Activated naive CD8-positive, alpha-beta T cell treated with anti-CD3 and anti-CD28 coated beads, Interleukin-2, amount 10 ng/mL, durations not matched to agents 7 days and 5 days (primary cell): ENCODE results near the gene HHAT. TPM values are rescaled to one million over a fixed set of nuclear protein-coding genes. Genes with fewer than 3 reads are reported as not detected.
A peak's percentile ranks its signal among the peaks of the same experiment; 100 is the strongest.

Experiments
- ATAC-seq: fragments of 150-1000 bp; cut with Tn5 transposase; one replicate; pipeline ENCODE4 v1.10.0; 2021; ENCODE audit warnings: low read depth, moderate library complexity
- POLR2A ChIA-PET: fragments of 350-600 bp; sonication (Branson Sonifier 250); formaldehyde crosslinking; loops from one replicate; lab custom pipeline; 2021; ENCODE audit warnings: antibody characterized with exemption; lab: Charles Lee
- DNase-seq: peaks from one replicate; pipeline ENCODE4 v3.0.0; 2021
- H3K27ac Mint-ChIP-seq: one replicate; pipeline ENCODE4 v1.8.0; 2022; ENCODE audit warnings: mild to moderate bottlenecking, mixed read lengths
- H3K27me3 Mint-ChIP-seq: one replicate; pipeline ENCODE4 v1.8.0; 2022; ENCODE audit warnings: mild to moderate bottlenecking, moderate library complexity, mixed read lengths
- H3K36me3 Mint-ChIP-seq: one replicate; pipeline ENCODE4 v1.8.0; 2021; ENCODE audit warnings: mild to moderate bottlenecking, mixed read lengths
- H3K4me1 Mint-ChIP-seq: one replicate; pipeline ENCODE4 v1.8.0; 2021; ENCODE audit warnings: mixed read lengths
- H3K4me3 Mint-ChIP-seq: one replicate; pipeline ENCODE4 v1.8.0; 2022; ENCODE audit warnings: mild to moderate bottlenecking, moderate library complexity, mixed read lengths
- H3K9me3 Mint-ChIP-seq: one replicate; pipeline ENCODE4 v1.8.0; 2021; ENCODE audit warnings: mixed read lengths
- total RNA-seq, 2 experiments: library from RNA; stranded (reverse); gene quantifications; one replicate each; pipeline ENCODE4 v1.2.3, GENCODE V29; 2021

HHAT gene
- total RNA-seq, 2 experiments from 2014 or later = 3.3 to 3.8 TPM

DNA sequence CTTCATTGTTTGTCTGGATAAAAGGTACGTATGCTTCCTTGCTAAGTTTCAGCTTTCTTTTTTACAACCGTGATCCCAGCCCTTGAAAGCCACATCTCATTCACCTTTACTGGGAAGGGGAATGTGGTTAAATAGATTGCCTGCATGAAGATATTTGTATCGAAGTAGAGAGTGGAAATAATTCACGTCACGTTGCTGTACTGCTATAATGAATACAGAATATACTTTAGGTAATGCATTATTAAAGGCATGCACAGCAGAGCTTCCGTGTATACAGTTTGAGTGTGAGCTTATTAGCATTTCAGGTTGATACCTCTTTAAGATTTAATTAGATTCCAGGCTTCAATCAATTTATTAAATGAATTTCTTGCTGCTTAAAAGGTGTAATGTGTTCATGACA lies 153.8 kb downstream of the HHAT start:
- Mint-ChIP-seq H3K4me1 (peaks cover 8% of the 10 kb centered on the region), H3K4me3 (no peak overlapping the region), H3K27me3 (peaks cover 6% of the 10 kb centered on the region), H3K9me3 (no peaks in the 10 kb centered on the region), H3K36me3 (peaks cover 9% of the 10 kb centered on the region), H3K27ac (no peak overlapping the region)
- POLR2A ChIA-PET = no interaction called here
- DNase-seq (no peak), ATAC-seq (no peak)

DNA sequence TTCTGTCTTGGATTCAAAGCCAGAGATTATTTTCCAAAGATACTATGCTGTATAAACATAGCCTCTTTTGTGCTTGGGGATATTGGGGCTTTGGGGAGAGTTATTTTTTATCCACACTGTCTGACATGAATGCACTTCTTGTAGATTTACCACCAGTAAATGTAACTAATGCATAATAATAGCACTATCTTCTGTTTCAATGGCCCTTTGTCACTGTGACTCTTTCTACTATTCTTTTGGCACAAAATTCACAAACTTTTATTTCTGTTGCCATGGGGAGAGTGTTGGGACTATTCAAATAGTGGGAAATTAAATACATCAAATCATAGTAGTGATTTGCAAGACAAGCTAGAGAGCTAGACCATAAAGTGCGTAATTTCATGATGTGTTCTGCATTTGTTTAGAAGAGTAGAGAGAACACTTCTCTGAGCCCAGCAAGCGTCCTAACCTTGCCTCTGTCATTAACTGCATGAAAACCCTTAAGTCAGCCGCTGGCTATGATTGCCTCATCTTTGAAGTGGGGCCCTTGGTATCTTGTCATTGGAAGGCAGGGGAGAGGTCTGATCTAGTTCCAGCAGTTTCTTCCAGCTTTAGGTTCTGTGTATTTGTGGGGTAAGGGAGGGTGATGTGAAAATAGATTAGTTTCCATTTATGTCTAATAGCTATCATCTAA lies 154.4 kb downstream of the HHAT start:
- Mint-ChIP-seq H3K4me3 (no peak overlapping the region), H3K36me3 (peaks cover 9% of the 10 kb centered on the region), H3K27me3 (peaks cover 6% of the 10 kb centered on the region), H3K9me3 (no peaks in the 10 kb centered on the region), H3K27ac (no peak overlapping the region), H3K4me1 (peaks cover 12% of the 10 kb centered on the region)
- DNase-seq (no peak), ATAC-seq (no peak)
- POLR2A ChIA-PET = no interaction called here

DNA sequence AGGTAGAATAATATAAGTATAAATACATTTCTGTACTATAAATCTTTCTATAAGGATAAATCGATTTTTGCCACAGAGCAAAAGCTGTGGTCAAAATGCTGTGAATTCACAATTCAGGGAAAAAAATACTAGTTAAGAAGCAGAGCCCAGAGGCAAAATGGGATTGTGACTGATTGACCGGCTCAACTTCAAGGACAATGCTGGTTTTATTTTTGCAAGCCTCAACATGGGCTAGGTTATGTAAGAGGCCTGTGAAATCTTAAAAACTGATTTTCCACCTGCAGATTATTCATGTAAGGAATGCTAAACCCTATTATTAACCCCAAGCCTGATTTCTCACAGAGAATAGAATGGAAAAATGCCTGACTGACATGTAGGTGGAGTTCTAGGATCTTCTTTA lies 155.1 kb downstream of the HHAT start:
- H3K36me3 Mint-ChIP-seq = peaks cover 9% of the 10 kb centered on the region
- peaks cover 6% of the 10 kb centered on the region for H3K27me3 Mint-ChIP-seq
- no peaks in the 10 kb centered on the region for H3K9me3 Mint-ChIP-seq
- POLR2A ChIA-PET = no interaction called here
- peaks cover 14% of the 10 kb centered on the region for H3K4me1 Mint-ChIP-seq
- H3K27ac Mint-ChIP-seq = no peak overlapping the region
- ATAC-seq (no peak), DNase-seq (no peak)
- no peak overlapping the region for H3K4me3 Mint-ChIP-seq

GRCh38 chr1:210487021-210487420 lies 158.3 kb downstream of the HHAT start:
- Mint-ChIP-seq H3K9me3 (peaks cover 2% of the 10 kb centered on the region), H3K36me3 (peaks cover 11% of the 10 kb centered on the region), H3K4me3 (peak overlapping the region; percentile 53), H3K27me3 (peaks cover 3% of the 10 kb centered on the region), H3K4me1 (peaks cover 14% of the 10 kb centered on the region), H3K27ac (peak overlapping the region; percentile 37)
- POLR2A ChIA-PET = no interaction called here
- no peak for DNase-seq
- peak; percentile 58 for ATAC-seq

DNA sequence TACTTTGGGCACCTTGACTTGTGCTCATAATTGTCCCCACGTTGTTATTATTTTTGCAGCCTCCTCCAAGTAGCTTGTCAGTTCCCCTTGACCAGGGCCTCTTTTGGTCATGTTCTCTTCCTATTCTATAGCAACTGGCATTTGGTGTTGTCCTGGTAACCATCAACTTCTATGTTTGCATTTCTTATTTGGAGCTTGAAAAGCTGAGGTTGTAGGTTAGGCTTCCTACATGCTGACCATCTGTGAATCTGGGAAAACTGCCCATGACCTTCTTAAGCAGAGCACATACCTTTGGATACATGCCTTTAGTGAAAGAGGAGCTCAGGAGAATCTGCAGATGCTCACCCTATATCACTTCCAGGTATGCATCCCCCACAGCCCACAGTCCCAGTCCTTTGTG lies 160.8 kb downstream of the HHAT start:
- DNase-seq (no peak), ATAC-seq (no peak)
- H3K4me1 Mint-ChIP-seq = peaks cover 14% of the 10 kb centered on the region
- H3K36me3 Mint-ChIP-seq = peaks cover 11% of the 10 kb centered on the region
- H3K4me3 Mint-ChIP-seq = no peak overlapping the region
- peaks cover 3% of the 10 kb centered on the region for H3K9me3 Mint-ChIP-seq
- POLR2A ChIA-PET = no interaction called here
- H3K27ac Mint-ChIP-seq = no peak overlapping the region
- H3K27me3 Mint-ChIP-seq = peaks cover 3% of the 10 kb centered on the region

- Mint-ChIP-seq H3K9me3 (peaks cover 3% of the 10 kb centered on the region), H3K36me3 (peaks cover 4% of the 10 kb centered on the region)
- POLR2A ChIA-PET = no interaction called here
Measured at GRCh38 chr1:210490781-210491180, 162.1 kb downstream of the HHAT start.

DNA sequence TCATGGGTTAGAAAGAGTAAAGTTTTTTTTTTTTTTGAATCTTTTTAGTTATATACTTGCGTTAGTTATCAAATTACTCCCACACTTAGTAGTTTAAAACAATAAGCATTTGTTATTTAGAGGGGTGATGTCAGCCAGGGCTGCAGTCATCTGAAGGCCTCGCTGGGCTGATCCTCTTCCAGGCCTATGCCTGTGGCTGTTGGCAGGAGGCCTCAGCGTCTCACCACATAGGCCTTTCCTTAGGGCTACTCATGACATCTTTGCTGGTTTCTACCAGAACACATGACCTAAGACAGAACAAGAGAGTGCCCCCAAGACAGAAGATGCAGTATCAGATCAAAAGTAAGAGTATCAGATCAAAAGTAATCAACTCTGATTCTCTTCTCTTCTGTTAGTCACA lies 167.4 kb downstream of the HHAT start:
- POLR2A ChIA-PET = no interaction called here
- Mint-ChIP-seq H3K9me3 (peaks cover 2% of the 10 kb centered on the region), H3K27ac (no peak overlapping the region), H3K36me3 (no peaks in the 10 kb centered on the region), H3K27me3 (peaks cover 3% of the 10 kb centered on the region), H3K4me1 (no peaks in the 10 kb centered on the region), H3K4me3 (no peak overlapping the region)
- DNase-seq (no peak), ATAC-seq (no peak)

More at GRCh38 chr1:210490781-210491180, 162.1 kb downstream of the HHAT start:
- Mint-ChIP-seq H3K27me3 (no peaks in the 10 kb centered on the region), H3K4me3 (no peak overlapping the region), H3K4me1 (peaks cover 12% of the 10 kb centered on the region), H3K27ac (no peak overlapping the region)
- ATAC-seq (no peak), DNase-seq (no peak)

GRCh38 chr1:210499956-210500355 lies 171.3 kb downstream of the HHAT start:
- DNase-seq (no peak), ATAC-seq (no peak)
- no peak overlapping the region for H3K27ac Mint-ChIP-seq
- no peak overlapping the region for H3K4me3 Mint-ChIP-seq
- no peaks in the 10 kb centered on the region for H3K36me3 Mint-ChIP-seq
- POLR2A ChIA-PET = no interaction called here
- peaks cover 6% of the 10 kb centered on the region for H3K27me3 Mint-ChIP-seq
- H3K9me3 Mint-ChIP-seq = no peaks in the 10 kb centered on the region
- no peaks in the 10 kb centered on the region for H3K4me1 Mint-ChIP-seq

DNA sequence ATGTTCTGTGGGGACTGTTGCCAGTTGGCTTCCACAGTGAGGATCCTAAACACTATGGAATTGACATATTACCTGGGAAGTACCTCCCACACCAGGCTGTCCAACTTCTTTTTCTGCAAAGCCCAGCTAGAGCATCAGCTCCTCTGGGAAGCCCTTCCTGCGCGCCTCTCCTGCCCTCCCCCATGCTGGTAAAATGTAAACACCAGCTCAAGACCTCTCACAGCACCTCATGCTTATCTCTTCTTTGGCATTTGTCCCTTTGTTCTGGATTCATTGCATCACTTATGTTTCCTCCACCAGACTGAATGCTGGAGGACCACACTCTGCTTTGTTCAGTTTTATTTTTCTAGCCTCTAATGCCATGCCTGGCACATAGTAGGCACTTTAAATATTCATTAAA lies 172.1 kb downstream of the HHAT start:
- Mint-ChIP-seq H3K9me3 (no peaks in the 10 kb centered on the region), H3K4me1 (no peaks in the 10 kb centered on the region), H3K36me3 (no peaks in the 10 kb centered on the region), H3K27ac (no peak overlapping the region), H3K27me3 (peaks cover 6% of the 10 kb centered on the region), H3K4me3 (no peak overlapping the region)
- no peak for ATAC-seq
- no peak for DNase-seq
- POLR2A ChIA-PET = no interaction called here

DNA sequence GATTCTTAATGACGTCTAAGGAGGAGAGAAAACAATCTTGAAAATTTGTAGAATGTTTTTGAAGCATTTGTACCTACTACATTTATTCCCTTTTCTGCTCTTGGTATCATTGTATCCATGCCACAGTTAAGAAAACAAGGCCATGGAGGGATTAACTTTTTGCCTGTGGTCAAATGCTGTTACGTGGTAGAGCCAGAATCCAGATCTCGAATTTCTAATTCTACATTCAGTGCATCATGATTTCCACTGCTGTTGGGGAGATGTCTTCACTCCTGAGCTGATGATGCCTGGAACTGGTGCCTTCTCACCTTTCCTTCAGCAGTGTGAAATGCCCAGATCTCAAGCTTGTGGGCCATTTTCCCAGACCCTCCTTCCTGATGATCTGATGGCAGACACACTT lies 175.6 kb downstream of the HHAT start:
- no peak for ATAC-seq
- Mint-ChIP-seq H3K4me1 (no peaks in the 10 kb centered on the region), H3K27me3 (peaks cover 6% of the 10 kb centered on the region)

DNA sequence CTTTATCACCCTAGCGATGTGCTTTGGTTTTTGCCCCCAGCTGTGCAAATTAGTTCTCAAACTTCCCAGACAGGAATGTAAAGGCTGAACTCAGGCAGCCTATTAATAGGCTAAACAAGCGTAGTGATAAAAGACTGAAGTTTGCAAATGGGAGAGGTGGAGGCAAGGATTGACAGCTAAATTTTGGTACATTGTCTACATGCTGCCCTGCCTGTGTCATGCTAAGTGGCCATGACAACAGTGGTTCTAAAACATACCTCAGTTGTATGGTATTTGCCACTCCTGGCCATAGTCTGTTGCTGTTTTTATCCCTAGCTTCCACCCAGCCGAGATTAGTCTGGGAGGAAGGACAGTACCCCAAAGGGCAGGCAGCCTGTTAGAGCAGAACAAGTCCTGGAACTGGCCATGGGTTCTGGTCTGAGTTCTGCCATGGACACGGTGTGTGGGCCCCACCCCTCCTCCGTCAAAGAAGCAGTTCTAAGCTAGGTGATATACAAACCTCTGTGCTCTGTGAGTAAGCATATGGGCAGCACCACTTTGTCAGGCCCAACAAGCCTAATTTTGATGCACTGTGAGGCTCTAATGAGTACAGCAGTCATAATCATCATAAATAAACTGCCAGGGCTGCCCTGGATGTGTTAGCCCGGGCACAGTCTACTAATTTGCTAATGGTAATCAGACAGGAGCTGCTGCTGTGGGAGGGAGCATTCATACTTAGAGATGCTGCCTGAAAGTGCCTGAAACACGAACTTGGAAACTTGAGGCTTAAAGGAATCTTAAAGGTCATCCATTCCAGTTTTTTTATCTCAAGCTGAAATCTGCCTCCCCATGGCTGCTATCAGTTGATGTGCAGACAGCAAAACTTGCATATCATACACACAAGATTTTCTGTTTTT lies 177.1 kb downstream of the HHAT start:
- H3K4me1 Mint-ChIP-seq = no peaks in the 10 kb centered on the region
- no peak for DNase-seq
- no peaks in the 10 kb centered on the region for H3K9me3 Mint-ChIP-seq
- no peak overlapping the region for H3K4me3 Mint-ChIP-seq
- H3K27ac Mint-ChIP-seq = no peak overlapping the region
- ATAC-seq = no peak
- H3K36me3 Mint-ChIP-seq = no peaks in the 10 kb centered on the region
- H3K27me3 Mint-ChIP-seq = peaks cover 3% of the 10 kb centered on the region
- POLR2A ChIA-PET = no interaction called here

More for the DNA sequence above, 175.6 kb downstream of the HHAT start:
- Mint-ChIP-seq H3K9me3 (no peaks in the 10 kb centered on the region), H3K36me3 (no peaks in the 10 kb centered on the region), H3K4me3 (no peak overlapping the region), H3K27ac (no peak overlapping the region)
- no peak for DNase-seq
- POLR2A ChIA-PET = no interaction called here

GRCh38 chr1:210506689-210507088 lies 178.0 kb downstream of the HHAT start:
- DNase-seq (no peak), ATAC-seq (no peak)
- Mint-ChIP-seq H3K4me3 (no peak overlapping the region), H3K4me1 (no peaks in the 10 kb centered on the region), H3K27me3 (peaks cover 3% of the 10 kb centered on the region), H3K27ac (no peak overlapping the region), H3K9me3 (no peaks in the 10 kb centered on the region), H3K36me3 (no peaks in the 10 kb centered on the region)
- POLR2A ChIA-PET = no interaction called here

DNA sequence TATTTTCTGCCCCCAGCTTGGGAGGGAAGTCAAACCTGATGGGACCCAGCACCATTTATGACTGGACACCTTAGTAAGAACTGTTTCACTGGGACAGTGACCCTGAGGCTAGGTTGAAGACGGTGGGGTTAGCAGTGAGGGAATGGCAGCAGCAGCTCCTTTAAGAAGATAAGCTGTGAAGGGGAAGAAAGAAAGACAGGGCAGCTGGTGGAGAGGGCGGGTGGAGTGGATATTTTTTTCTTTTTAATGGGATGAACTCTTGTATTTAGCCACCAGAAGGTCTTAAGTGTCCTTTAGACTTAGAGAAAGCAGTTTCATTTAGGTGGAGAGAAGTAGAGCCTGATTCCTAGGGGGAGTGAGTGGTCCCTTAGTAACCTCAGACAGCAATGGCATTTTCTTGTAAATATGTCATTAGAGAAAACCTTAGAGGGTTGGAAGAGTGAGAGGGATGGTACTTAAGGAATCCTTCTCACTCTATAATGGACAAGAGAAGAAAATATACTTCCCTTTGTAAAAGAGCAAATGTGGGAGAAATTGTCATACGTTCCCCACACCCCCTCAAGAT lies 187.5 kb downstream of the HHAT start:
- no peak for ATAC-seq
- no peak overlapping the region for H3K4me3 Mint-ChIP-seq
- no peaks in the 10 kb centered on the region for H3K4me1 Mint-ChIP-seq
- no peaks in the 10 kb centered on the region for H3K36me3 Mint-ChIP-seq
- H3K27ac Mint-ChIP-seq = no peak overlapping the region
- POLR2A ChIA-PET = no interaction called here
- no peak for DNase-seq
- H3K9me3 Mint-ChIP-seq = no peaks in the 10 kb centered on the region
- H3K27me3 Mint-ChIP-seq = peaks cover 7% of the 10 kb centered on the region
